Psoas muscle (tissue), 8 donors: ENCODE data around the gene POU2AF1. TPM values are rescaled to one million over a fixed set of nuclear protein-coding genes. Genes with fewer than 3 reads are reported as not detected.

Experiments used
- ATAC-seq, 4 donors: fragments of 200-7000 bp; cut with Tn5 transposase; one replicate each; pipeline ENCODE4 v1.9.1; 2020; ENCODE audit warnings: moderate library complexity in 3 of 4, mild to moderate bottlenecking in 2 of 4
- DNase-seq, 2 donors: peaks; one replicate each; pipeline ENCODE4 v3.0.0-alpha.2; 2020
- H3K27ac ChIP-seq: fragments of 200-600 bp; one replicate; pipeline ENCODE4 v1.8.0; 2022
- H3K27me3 ChIP-seq, 3 donors: fragments of 200-600 bp in 1 of 3; one replicate each; pipeline versions ENCODE4 v1.6.1 to v1.8.0; 2013 to 2022; ENCODE audit warnings: low read length in 2 of 3, mild to moderate bottlenecking in 2 of 3, moderate library complexity in 1 of 3; ENCODE audit not compliant: insufficient read depth in 3 of 3
- H3K36me3 ChIP-seq, 2 donors: fragments of 200-600 bp in 1 of 2; one replicate each; pipeline versions ENCODE4 v1.6.1 to v1.8.0; 2013 to 2022; ENCODE audit warnings: low read depth in 1 of 2, mild to moderate bottlenecking in 1 of 2, moderate library complexity in 1 of 2; ENCODE audit not compliant: insufficient read depth in 1 of 2
- H3K4me1 ChIP-seq: fragments of 200-600 bp; one replicate; pipeline ENCODE4 v1.8.0; 2022
- H3K4me3 ChIP-seq: fragments of 200-600 bp; one replicate; pipeline ENCODE4 v1.8.0; 2022; ENCODE audit warnings: mild to moderate bottlenecking
- H3K9me3 ChIP-seq: fragments of 200-600 bp; one replicate; pipeline ENCODE4 v1.8.0; 2022
- CTCF ChIP-seq: fragments of 200-600 bp; IDR thresholded peaks from one replicate; pipeline ENCODE4 v1.8.0; 2022; ENCODE audit warnings: antibody characterized with exemption
- WGBS, 3 donors: extraction: QIAGEN DNeasy Blood & Tissue Kit; methylation state at CpG; one replicate each; pipeline versions ENCODE4 v1.1.6 to v1.1.7; 2013; 5-methylcytosine and 5-hydroxymethylcytosine counted together
- intact Hi-C, 2 donors: fragments of 100-400 bp; cut with DNase I; formaldehyde crosslinking; loops; one replicate each; pipeline versions ENCODE4 v1.11.0 to v1.14.2; 2022
- polyA plus RNA-seq, 3 donors: library from polyadenylated mRNA; stranded (reverse); fragments of 200-250 nt; gene quantifications; one replicate each; pipeline ENCODE4 v1.2.3, GENCODE V29; 2013
- total RNA-seq, 4 donors: library from RNA; stranded (reverse); fragmentation: NEBNext Ultra II Directional in 2 of 4; extraction: Animal tissue kit (Norgen Biotek cat#: 25700) in 2 of 4; gene quantifications; one replicate each; pipeline versions ENCODE4 v1.2.1 to v1.2.4, GENCODE V29; 2021 to 2023
- donor health status: healthy with polysubstance abuse.
- donor health status: DM: no; HTN: no; CAD: no; lungs with moderate emphysema.
- donor health status: Bipolar disorder and iron deficiency.
- donor health status: healthy.
- donor health status: DM: yes; HTN: yes; CAD: no.
- donor health status: DM: no; HTN: no; CAD: no.
- donor health status: DM: no; HTN: no; CAD: no.
- donor health status: DM: yes; HTN: yes; CAD: no.

POU2AF1 gene
- total and polyA plus RNA-seq, 7 donors: 0.01 to 0.25 (median 0.13) TPM; not detected in 3

- TF ChIP-seq CTCF: no peak
- Histone ChIP-seq H3K27me3 (no peaks in the 10 kb centered on the region), H3K4me1 (peaks cover 18% of the 10 kb centered on the region), H3K27ac (no peak overlapping the region), H3K4me3 (no peak overlapping the region), H3K9me3 (no peaks in the 10 kb centered on the region), H3K36me3 (no peaks in the 10 kb centered on the region)
- intact Hi-C loops: no loop called here
- WGBS, 3 donors: 84 to 89% (median 87%) methylated on average over 3 of the region's 3 CpGs
- DNase-seq (no peak), ATAC-seq (no peak)
These were observed 33.2 kb upstream of the POU2AF1 start for GRCh38 chr11:111412293-111412692.

- no peak for DNase-seq
- peaks cover 10% of the 10 kb centered on the region for H3K4me1 ChIP-seq
- H3K36me3 ChIP-seq: no peaks in the 10 kb centered on the region
- H3K27ac ChIP-seq: no peak overlapping the region
- no peak for ATAC-seq
- intact Hi-C loops: no loop called here
- H3K4me3 ChIP-seq: no peak overlapping the region
- 18 to 30% (median 25%) methylated on average over 2 of the region's 2 CpGs for WGBS, 3 donors
- no peaks in the 10 kb centered on the region for H3K27me3 ChIP-seq
- no peaks in the 10 kb centered on the region for H3K9me3 ChIP-seq
- TF ChIP-seq CTCF: no peak
These were observed 32.4 kb upstream of the POU2AF1 start for GRCh38 chr11:111411456-111411855.

GRCh38 chr11:111410951-111411350, 31.9 kb upstream of the POU2AF1 start:
- H3K27ac ChIP-seq: no peak overlapping the region
- intact Hi-C loops: no loop called here
- WGBS, 3 donors: 92 to 95% (median 93%) methylated on average over 5 of the region's 5 CpGs
- no peaks in the 10 kb centered on the region for H3K27me3 ChIP-seq
- DNase-seq: no peak
- no peak for ATAC-seq
- H3K4me1 ChIP-seq: peaks cover 10% of the 10 kb centered on the region
- no peaks in the 10 kb centered on the region for H3K9me3 ChIP-seq
- H3K36me3 ChIP-seq: no peaks in the 10 kb centered on the region
- TF ChIP-seq CTCF: no peak
- no peak overlapping the region for H3K4me3 ChIP-seq

DNA sequence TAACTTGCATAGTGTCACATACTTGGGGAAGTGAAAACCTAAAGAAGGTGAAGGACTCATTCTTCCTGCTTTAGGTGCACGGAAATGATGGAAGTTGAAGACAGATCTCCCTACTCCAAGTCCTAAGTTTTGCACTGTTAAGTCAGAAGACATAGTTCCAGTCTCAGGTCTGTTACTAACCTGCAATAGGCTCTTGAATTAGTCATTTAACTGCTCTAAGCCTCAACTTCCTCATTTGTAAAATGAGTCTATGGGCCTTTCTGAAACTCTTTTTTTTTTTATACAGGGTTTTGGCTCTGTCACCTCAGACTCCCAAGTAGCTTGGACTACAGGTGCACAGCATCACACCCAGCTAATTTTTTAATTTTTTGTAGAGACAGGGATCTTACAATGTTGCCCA, 30.8 kb upstream of the POU2AF1 start:
- Histone ChIP-seq H3K4me1 (peaks cover 10% of the 10 kb centered on the region), H3K9me3 (no peaks in the 10 kb centered on the region), H3K36me3 (no peaks in the 10 kb centered on the region), H3K27me3 (no peaks in the 10 kb centered on the region), H3K4me3 (no peak overlapping the region), H3K27ac (no peak overlapping the region)
- ATAC-seq (no peak), DNase-seq (no peak)
- intact Hi-C loops: no loop called here
- no peak for TF ChIP-seq CTCF
- WGBS, 3 donors: 85 to 87% (median 87%) methylated on average over 1 of the region's 1 CpG
